ENCODE measurements around the gene NUMB. TPM values are rescaled to one million over a fixed set of nuclear protein-coding genes. Genes with fewer than 3 reads are reported as not detected.

Gene NUMB
- total and polyA plus RNA-seq, 4 donors, result 27.2 to 99.3 (median 50.6) TPM

DNA sequence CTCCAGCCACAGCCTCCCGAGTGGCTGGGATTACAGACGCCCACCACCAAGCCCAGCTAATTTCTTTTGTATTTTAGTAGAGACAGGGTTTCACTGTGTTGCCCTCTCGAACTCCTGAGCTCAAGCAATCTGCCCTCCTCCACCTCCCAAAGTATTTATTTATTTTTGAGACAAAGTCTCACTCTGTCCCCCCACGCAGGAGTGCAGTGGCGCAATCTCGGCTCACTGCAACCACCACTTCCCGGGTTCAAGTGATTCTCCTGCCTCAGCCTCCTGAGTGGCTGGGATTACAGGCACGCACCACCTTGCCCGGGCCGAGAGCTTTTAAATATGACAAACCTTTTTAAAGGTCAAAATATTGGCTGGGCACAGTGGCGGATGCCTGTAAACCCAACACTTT, 14.6 kb downstream of the NUMB start:
- Histone ChIP-seq H3K4me1 (ENCODE audit: control insufficient read depth in 1 of 2, insufficient read depth in 2 of 2, low read length in 2 of 2) (no peaks in the 10 kb centered on the region), H3K9me3 (ENCODE audit: control insufficient read depth, low read length) (no peaks in the 10 kb centered on the region), H3K4me3 (ENCODE audit: low read length in 2 of 2) (no peak overlapping the region), H3K27ac (ENCODE audit: low read depth in 1 of 2, low read length in 2 of 2) (no peak overlapping the region), H3K36me3 (ENCODE audit: control insufficient read depth in 1 of 2, insufficient read depth in 2 of 2, low read length in 1 of 2) (no peaks in the 10 kb centered on the region), H3K27me3 (ENCODE audit: control insufficient read depth in 1 of 2, insufficient read depth in 2 of 2, low read length in 1 of 2) (no peaks in the 10 kb centered on the region)
- intact Hi-C loops (cut with DNase I), result no loop called here
- DNase-seq (no peak), ATAC-seq (ENCODE audit: low FRiP score) (no peak)
- WGBS, 2 donors, result 95% methylated on average over 11 of the region's 11 CpGs

DNA sequence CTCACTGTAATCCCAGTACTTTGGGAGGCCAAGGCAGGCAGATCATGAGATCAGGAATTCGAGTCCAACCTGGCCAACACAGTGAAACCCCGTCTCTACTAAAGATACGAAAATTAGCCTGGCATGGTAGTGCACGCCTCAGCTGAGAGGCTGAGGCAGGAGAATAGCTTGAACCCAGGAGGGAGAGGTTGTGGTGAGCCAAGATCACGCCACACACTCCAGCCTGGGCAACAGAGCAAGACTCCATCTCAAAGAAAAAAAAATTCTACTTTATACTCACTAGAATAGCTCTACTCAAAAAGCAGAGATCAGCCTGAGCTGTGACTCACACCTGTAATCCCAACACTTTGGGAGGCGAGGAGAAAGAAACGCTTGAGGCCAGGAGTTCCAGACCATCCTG, 17.1 kb downstream of the NUMB start:
- H3K27me3 ChIP-seq (ENCODE audit: control insufficient read depth in 1 of 2, insufficient read depth in 2 of 2, low read length in 1 of 2), result no peaks in the 10 kb centered on the region
- 94 to 95% methylated on average over 7 of the region's 7 CpGs for WGBS, 2 donors
- H3K36me3 ChIP-seq (ENCODE audit: control insufficient read depth in 1 of 2, insufficient read depth in 2 of 2, low read length in 1 of 2), result no peaks in the 10 kb centered on the region
- H3K4me3 ChIP-seq (ENCODE audit: low read length in 2 of 2), result no peak overlapping the region
- intact Hi-C loops (cut with DNase I), result no loop called here
- no peaks in the 10 kb centered on the region for H3K9me3 ChIP-seq (ENCODE audit: control insufficient read depth, low read length)
- H3K4me1 ChIP-seq (ENCODE audit: control insufficient read depth in 1 of 2, insufficient read depth in 2 of 2, low read length in 2 of 2), result no peaks in the 10 kb centered on the region
- no peak for DNase-seq
- no peak for ATAC-seq (ENCODE audit: low FRiP score)
- H3K27ac ChIP-seq (ENCODE audit: low read depth in 1 of 2, low read length in 2 of 2), result no peak overlapping the region

DNA sequence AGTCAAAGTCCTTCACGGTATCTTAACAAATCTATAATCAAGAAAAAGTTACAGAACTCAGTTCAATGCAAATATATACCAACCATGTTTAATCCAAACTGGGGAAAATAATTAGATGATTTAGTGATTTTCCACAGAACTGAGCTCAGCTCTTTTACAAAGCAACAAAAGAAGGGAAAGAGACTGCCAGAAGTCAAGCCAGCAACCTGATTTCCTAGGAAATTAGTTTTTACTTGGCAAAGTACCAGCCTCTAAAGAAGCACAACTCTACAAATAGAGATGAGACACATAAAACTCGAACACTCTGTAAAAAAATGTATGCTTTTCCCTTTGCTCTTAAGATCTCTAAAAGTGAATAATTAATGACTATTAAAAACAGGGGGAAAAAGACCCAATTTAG, 19.4 kb downstream of the NUMB start:
- ATAC-seq (ENCODE audit: low FRiP score) (no peak), DNase-seq (no peak)
- Histone ChIP-seq H3K27me3 (ENCODE audit: control insufficient read depth in 1 of 2, insufficient read depth in 2 of 2, low read length in 1 of 2) (no peaks in the 10 kb centered on the region), H3K4me1 (ENCODE audit: control insufficient read depth in 1 of 2, insufficient read depth in 2 of 2, low read length in 2 of 2) (no peaks in the 10 kb centered on the region), H3K4me3 (ENCODE audit: low read length in 2 of 2) (no peak overlapping the region), H3K27ac (ENCODE audit: low read depth in 1 of 2, low read length in 2 of 2) (no peak overlapping the region), H3K9me3 (ENCODE audit: control insufficient read depth, low read length) (no peaks in the 10 kb centered on the region), H3K36me3 (ENCODE audit: control insufficient read depth in 1 of 2, insufficient read depth in 2 of 2, low read length in 1 of 2) (no peaks in the 10 kb centered on the region)
- intact Hi-C loops (cut with DNase I), result no loop called here
- 71 to 74% methylated on average over 2 of the region's 2 CpGs for WGBS, 2 donors

DNA sequence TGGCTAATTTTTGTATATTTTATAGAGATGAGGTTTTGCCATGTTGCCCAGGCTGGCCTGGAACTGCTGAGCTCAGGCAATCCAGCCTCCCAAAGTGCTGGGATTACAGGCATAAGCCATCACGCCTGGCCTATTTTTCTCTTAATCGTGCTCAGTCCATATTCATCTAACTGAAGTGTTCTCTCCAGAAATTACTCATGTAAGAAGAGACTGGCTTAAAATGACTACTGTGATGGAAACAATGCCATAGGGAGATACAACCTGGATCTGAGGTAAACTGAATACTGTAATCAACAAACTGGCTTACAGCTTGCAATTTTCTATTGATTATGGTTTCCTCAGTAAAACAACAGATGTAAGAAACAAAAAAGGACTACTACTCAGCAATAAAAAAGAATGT, 21.1 kb downstream of the NUMB start:
- H3K4me1 ChIP-seq (ENCODE audit: control insufficient read depth in 1 of 2, insufficient read depth in 2 of 2, low read length in 2 of 2), result no peaks in the 10 kb centered on the region
- H3K9me3 ChIP-seq (ENCODE audit: control insufficient read depth, low read length), result no peaks in the 10 kb centered on the region
- 95 to 97% methylated on average over 2 of the region's 2 CpGs for WGBS, 2 donors
- no peak overlapping the region for H3K4me3 ChIP-seq (ENCODE audit: low read length in 2 of 2)
- intact Hi-C loops (cut with DNase I), result no loop called here
- DNase-seq (no peak), ATAC-seq (ENCODE audit: low FRiP score) (no peak)
- H3K27ac ChIP-seq (ENCODE audit: low read depth in 1 of 2, low read length in 2 of 2), result no peak overlapping the region
- no peaks in the 10 kb centered on the region for H3K36me3 ChIP-seq (ENCODE audit: control insufficient read depth in 1 of 2, insufficient read depth in 2 of 2, low read length in 1 of 2)
- H3K27me3 ChIP-seq (ENCODE audit: control insufficient read depth in 1 of 2, insufficient read depth in 2 of 2, low read length in 1 of 2), result no peaks in the 10 kb centered on the region

DNA sequence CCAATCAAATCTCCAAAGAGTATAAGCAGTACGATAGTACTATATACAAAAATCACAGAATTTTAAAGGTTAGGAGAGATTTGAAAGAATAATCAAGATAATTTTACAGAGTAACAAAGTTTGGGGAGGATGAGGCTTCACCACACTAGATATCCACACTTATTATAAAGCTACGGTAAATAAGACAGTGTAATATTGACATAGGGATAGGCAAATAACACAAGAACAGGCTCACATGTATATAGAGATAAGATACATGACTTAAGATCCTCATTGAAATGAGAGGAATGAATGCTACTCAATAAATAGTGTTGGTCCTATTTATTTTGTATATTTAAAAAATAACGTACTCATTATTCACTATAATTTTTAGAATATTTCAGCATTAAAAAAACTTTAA, 26.2 kb downstream of the NUMB start:
- Histone ChIP-seq H3K9me3 (ENCODE audit: control insufficient read depth, low read length) (no peaks in the 10 kb centered on the region), H3K27me3 (ENCODE audit: control insufficient read depth in 1 of 2, insufficient read depth in 2 of 2, low read length in 1 of 2) (no peaks in the 10 kb centered on the region), H3K27ac (ENCODE audit: low read depth in 1 of 2, low read length in 2 of 2) (no peak overlapping the region), H3K4me3 (ENCODE audit: low read length in 2 of 2) (no peak overlapping the region), H3K36me3 (ENCODE audit: control insufficient read depth in 1 of 2, insufficient read depth in 2 of 2, low read length in 1 of 2) (no peaks in the 10 kb centered on the region), H3K4me1 (ENCODE audit: control insufficient read depth in 1 of 2, insufficient read depth in 2 of 2, low read length in 2 of 2) (no peaks in the 10 kb centered on the region)
- ATAC-seq (ENCODE audit: low FRiP score) (no peak), DNase-seq (no peak)
- 92 to 94% methylated on average over 3 of the region's 3 CpGs for WGBS, 2 donors
- intact Hi-C loops (cut with DNase I), result no loop called here

DNA sequence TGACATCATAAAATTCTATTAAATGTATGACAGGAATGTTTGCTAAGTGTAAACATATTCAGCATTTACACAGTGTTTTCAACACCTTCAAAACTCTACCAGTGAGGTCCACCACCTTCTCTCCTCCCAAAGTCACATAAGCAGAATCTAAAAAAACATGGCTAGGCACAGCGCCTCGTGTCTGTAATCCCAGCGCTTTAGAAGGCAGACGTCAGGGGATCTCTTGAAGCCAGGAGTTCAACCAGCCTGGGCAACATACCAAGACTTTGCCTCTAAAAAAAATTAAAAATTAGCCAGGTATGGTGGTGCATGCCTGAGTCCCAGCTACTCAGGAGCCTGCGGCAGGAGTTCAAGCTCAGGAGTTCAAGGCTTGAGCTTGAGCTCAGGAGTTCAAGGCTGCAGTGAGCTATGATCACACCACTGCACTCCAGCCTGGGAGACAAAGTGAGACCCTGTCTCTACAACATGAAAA, 30.0 kb downstream of the NUMB start:
- Histone ChIP-seq H3K4me3 (ENCODE audit: low read length in 2 of 2) (no peak overlapping the region), H3K9me3 (ENCODE audit: control insufficient read depth, low read length) (no peaks in the 10 kb centered on the region), H3K36me3 (ENCODE audit: control insufficient read depth in 1 of 2, insufficient read depth in 2 of 2, low read length in 1 of 2) (no peaks in the 10 kb centered on the region), H3K4me1 (ENCODE audit: control insufficient read depth in 1 of 2, insufficient read depth in 2 of 2, low read length in 2 of 2) (no peaks in the 10 kb centered on the region), H3K27ac (ENCODE audit: low read depth in 1 of 2, low read length in 2 of 2) (no peak overlapping the region), H3K27me3 (ENCODE audit: control insufficient read depth in 1 of 2, insufficient read depth in 2 of 2, low read length in 1 of 2) (no peaks in the 10 kb centered on the region)
- 52 to 54% methylated on average over 5 of the region's 5 CpGs for WGBS, 2 donors
- intact Hi-C loops (cut with DNase I), result no loop called here
- no peak for ATAC-seq (ENCODE audit: low FRiP score)
- DNase-seq, result no peak

DNA sequence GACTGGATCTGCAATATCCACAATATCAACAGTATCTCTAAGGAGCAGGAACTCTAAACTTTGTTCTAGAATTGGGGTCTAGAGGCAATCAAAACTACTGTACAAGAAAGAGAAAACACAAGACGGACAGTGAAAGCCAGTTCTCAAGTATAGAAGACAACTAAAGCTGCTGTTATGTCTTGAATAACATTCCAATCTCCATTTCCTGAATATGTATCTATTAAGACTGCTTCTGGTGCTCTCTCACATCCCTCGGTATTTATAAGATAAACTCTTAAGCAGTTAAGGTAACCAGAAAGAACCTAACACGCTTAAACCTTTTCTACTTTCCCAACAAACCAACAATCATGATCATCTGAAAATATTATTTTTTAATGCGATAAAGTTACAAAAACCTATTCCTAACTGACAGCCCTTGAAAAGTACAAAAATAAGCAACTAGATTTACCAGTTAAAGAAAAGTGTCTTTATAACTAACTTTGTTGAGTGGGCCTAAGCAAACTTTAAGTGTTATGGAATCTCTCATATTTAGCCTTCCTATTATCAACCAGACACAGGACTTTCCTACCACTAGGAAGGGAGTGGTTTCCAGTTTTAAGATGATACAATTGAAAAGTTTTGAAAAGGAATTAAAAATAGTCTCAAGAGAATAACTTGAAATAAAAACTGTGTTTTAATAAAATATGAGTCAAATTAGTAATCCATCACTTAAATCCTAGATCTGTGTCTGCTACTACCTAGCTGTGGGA, 30.7 kb downstream of the NUMB start:
- ATAC-seq (ENCODE audit: low FRiP score) (no peak), DNase-seq (no peak)
- WGBS, 2 donors, result 68 to 74% methylated on average over 4 of the region's 4 CpGs
- Histone ChIP-seq H3K4me1 (ENCODE audit: control insufficient read depth in 1 of 2, insufficient read depth in 2 of 2, low read length in 2 of 2) (no peaks in the 10 kb centered on the region), H3K27ac (ENCODE audit: low read depth in 1 of 2, low read length in 2 of 2) (no peak overlapping the region), H3K27me3 (ENCODE audit: control insufficient read depth in 1 of 2, insufficient read depth in 2 of 2, low read length in 1 of 2) (no peaks in the 10 kb centered on the region), H3K9me3 (ENCODE audit: control insufficient read depth, low read length) (no peaks in the 10 kb centered on the region), H3K4me3 (ENCODE audit: low read length in 2 of 2) (no peak overlapping the region), H3K36me3 (ENCODE audit: control insufficient read depth in 1 of 2, insufficient read depth in 2 of 2, low read length in 1 of 2) (no peaks in the 10 kb centered on the region)
- intact Hi-C loops (cut with DNase I), result no loop called here

DNA sequence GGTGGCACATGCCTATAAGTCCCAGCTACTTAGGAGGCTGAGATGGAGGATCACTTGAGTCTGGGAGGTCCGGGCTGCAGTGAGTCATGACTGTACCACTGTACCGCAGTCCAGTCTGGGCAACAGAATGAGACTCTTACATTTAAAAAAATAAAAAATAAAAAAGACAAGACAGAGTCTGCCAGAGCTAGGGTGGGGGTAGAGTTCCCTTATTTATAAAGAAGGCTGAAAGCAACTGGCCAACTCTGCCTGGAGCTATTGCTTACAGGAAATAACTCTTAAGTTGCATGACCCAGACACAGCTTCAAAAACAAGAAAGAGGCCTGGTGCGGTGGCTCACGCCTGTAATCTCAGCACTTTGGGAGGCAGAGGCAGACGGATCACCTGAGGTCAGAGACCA, 31.5 kb downstream of the NUMB start:
- Histone ChIP-seq H3K27me3 (ENCODE audit: control insufficient read depth in 1 of 2, insufficient read depth in 2 of 2, low read length in 1 of 2) (no peaks in the 10 kb centered on the region), H3K36me3 (ENCODE audit: control insufficient read depth in 1 of 2, insufficient read depth in 2 of 2, low read length in 1 of 2) (no peaks in the 10 kb centered on the region), H3K27ac (ENCODE audit: low read depth in 1 of 2, low read length in 2 of 2) (no peak overlapping the region), H3K4me3 (ENCODE audit: low read length in 2 of 2) (no peak overlapping the region), H3K4me1 (ENCODE audit: control insufficient read depth in 1 of 2, insufficient read depth in 2 of 2, low read length in 2 of 2) (no peaks in the 10 kb centered on the region), H3K9me3 (ENCODE audit: control insufficient read depth, low read length) (no peaks in the 10 kb centered on the region)
- WGBS, 2 donors, result 84 to 86% methylated on average over 5 of the region's 5 CpGs
- intact Hi-C loops (cut with DNase I), result no loop called here
- DNase-seq, result peak in 1 of 2 donors; percentile 52
- peak; percentile 46 for ATAC-seq (ENCODE audit: low FRiP score)

DNA sequence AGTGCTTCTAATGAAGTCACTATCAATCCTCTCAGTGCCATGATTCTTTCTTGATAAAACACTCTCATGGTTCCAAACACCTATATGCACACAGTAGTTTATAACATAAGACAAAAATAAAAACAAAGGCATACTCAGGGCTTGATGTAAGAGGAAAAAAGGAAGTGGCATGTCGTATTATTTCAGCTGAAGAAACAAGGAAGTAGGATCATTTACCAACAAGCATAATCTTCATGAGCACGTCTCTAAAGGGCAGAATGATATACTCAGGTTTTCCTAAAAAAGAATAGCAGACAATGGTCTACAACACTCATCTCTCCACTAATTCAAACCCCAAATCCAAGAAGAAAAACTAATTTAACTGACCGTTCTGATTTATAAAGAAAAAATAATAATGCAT, 33.9 kb downstream of the NUMB start:
- H3K4me3 ChIP-seq (ENCODE audit: low read length in 2 of 2), result no peak overlapping the region
- no peak for DNase-seq
- no peaks in the 10 kb centered on the region for H3K36me3 ChIP-seq (ENCODE audit: control insufficient read depth in 1 of 2, insufficient read depth in 2 of 2, low read length in 1 of 2)
- WGBS, 2 donors, result 34 to 54% methylated on average over 3 of the region's 3 CpGs
- H3K4me1 ChIP-seq (ENCODE audit: control insufficient read depth in 1 of 2, insufficient read depth in 2 of 2, low read length in 2 of 2), result no peaks in the 10 kb centered on the region
- intact Hi-C loops (cut with DNase I), result no loop called here
- no peak overlapping the region for H3K27ac ChIP-seq (ENCODE audit: low read depth in 1 of 2, low read length in 2 of 2)
- ATAC-seq (ENCODE audit: low FRiP score), result no peak
- no peaks in the 10 kb centered on the region for H3K27me3 ChIP-seq (ENCODE audit: control insufficient read depth in 1 of 2, insufficient read depth in 2 of 2, low read length in 1 of 2)
- H3K9me3 ChIP-seq (ENCODE audit: control insufficient read depth, low read length), result no peaks in the 10 kb centered on the region

Data from aorta (tissue), 5 donors.